Measurements from ENCODE around the gene REG1B.
"Not testable (repeated sequence)": the region's sequence is repeated elsewhere in the genome, so short reads cannot be mapped to it uniquely, and the experiment has no call there.

The REG1B gene

GRCh38 chr2:79065201-79065600 lies 22.6 kb downstream of the REG1B start:
- no peak for TF ChIP-seq JUND (IDR thresholded peaks at IDR 0.05; ENCODE audit: low read depth)
- in situ Hi-C loops (cut with HindIII; ENCODE audit: low pct_unique_long_range_greater_than_20kb, low sequenced_read_pairs), result no loop called here
- no peak for DNase-seq (ENCODE audit: low read depth in 1 of 2, low spot score in 1 of 2)

GRCh38 chr2:79054769-79055168 lies 33.0 kb downstream of the REG1B start:
- in situ Hi-C loops (cut with HindIII; ENCODE audit: low pct_unique_long_range_greater_than_20kb, low sequenced_read_pairs); DNase-seq (ENCODE audit: low read depth in 1 of 2, low spot score in 1 of 2): not testable (repeated sequence)

- in situ Hi-C loops (cut with HindIII; ENCODE audit: low pct_unique_long_range_greater_than_20kb, low sequenced_read_pairs); DNase-seq (ENCODE audit: low read depth in 1 of 2, low spot score in 1 of 2): not testable (repeated sequence)
Observed at GRCh38 chr2:79053486-79053885, 34.3 kb downstream of the REG1B start.

GRCh38 chr2:79041032-79041448 lies 46.8 kb downstream of the REG1B start:
- no peak for TF ChIP-seq JUND (IDR thresholded peaks at IDR 0.05; ENCODE audit: low read depth)
- peak; percentile 4 to 42 for DNase-seq (ENCODE audit: low read depth in 1 of 2, low spot score in 1 of 2)
- in situ Hi-C loops (cut with HindIII; ENCODE audit: low pct_unique_long_range_greater_than_20kb, low sequenced_read_pairs), result no loop called here

GRCh38 chr2:79039944-79040343 lies 47.8 kb downstream of the REG1B start:
- in situ Hi-C loops (cut with HindIII; ENCODE audit: low pct_unique_long_range_greater_than_20kb, low sequenced_read_pairs), result no loop called here
- DNase-seq (ENCODE audit: low read depth in 1 of 2, low spot score in 1 of 2), result no peak
- no peak for TF ChIP-seq JUND (IDR thresholded peaks at IDR 0.05; ENCODE audit: low read depth)
